HK-2 (cell line): ENCODE data around the gene ACD.

Experiments
- DNase-seq: peaks from one replicate; pipeline ENCODE4 v3.0.0-alpha.2; 2018; ENCODE audit not compliant: unreplicated experiment

Gene ACD

DNA sequence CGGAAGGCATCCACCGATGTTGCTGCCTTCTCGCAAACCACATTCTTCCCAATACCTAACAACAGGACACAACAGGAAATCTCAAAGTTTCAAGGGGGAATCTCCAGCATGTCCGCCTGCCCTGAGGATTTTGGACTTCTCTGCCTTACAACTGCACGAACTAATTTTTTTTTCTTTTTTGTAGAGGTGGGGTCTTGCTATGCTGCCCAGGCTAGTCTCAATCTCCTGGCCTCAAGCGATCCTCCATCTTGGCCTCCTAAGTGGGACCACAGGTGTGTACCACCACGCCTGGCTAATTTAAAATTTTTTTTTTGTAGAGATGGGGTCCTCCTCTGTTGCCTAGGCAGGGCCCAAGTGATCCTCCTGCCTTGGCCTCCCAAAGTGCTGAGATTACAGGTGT, 15.9 kb upstream of the ACD start:
- DNase-seq = no peak

DNA sequence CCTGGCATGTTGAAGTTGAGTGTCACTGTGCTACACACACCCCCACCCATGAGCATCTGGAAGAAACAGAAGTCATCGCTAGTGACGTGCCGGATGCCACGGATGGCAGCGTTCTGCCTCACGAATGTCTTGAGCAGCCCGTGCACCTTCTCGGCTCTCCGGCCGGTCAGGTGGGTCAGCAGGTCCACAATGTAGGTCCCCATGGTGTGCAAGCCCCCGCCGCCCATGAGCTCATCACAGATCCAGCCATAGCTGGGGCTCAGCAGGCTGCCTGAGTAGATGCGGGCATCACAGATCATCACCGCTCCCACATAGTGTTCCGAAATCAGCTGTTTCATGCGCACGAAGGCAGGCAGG, 15.5 kb upstream of the ACD start:
- DNase-seq = no peak

DNA sequence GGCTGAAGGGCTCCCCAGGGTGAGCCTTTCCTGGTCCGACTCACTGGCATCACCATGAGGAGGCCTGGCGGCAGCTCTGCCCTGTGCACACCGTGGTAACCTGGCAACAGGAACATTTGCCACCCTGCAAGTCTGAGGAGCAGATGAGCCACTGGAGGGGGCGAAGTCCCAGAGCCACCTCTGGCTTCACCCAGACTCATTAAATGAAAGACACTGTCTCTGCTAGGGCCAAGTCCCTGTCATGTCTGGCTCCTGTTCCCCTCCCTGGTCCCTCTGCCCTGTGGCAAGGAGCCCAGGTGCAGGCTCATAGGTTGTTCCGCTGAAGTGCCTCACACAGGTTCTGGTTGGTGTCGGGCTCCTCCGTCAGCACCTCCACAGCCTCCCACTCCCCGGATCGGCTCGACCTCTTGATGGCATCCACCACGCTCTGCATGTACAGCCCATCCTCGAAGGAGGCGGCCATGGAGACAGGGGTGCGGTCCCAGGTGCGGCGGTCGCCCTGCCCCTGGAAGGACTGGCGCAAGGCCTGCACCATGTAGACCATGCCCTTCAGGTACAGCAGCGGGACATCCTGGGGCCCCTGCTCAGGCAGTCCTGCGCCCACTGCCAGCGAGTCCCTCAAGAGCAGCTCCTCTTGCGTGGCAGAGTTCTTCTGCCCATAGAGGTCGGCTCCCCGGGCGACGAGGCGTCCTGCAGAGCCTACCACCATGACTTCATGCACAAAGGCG, 15.0 kb upstream of the ACD start:
- no peak for DNase-seq

DNA sequence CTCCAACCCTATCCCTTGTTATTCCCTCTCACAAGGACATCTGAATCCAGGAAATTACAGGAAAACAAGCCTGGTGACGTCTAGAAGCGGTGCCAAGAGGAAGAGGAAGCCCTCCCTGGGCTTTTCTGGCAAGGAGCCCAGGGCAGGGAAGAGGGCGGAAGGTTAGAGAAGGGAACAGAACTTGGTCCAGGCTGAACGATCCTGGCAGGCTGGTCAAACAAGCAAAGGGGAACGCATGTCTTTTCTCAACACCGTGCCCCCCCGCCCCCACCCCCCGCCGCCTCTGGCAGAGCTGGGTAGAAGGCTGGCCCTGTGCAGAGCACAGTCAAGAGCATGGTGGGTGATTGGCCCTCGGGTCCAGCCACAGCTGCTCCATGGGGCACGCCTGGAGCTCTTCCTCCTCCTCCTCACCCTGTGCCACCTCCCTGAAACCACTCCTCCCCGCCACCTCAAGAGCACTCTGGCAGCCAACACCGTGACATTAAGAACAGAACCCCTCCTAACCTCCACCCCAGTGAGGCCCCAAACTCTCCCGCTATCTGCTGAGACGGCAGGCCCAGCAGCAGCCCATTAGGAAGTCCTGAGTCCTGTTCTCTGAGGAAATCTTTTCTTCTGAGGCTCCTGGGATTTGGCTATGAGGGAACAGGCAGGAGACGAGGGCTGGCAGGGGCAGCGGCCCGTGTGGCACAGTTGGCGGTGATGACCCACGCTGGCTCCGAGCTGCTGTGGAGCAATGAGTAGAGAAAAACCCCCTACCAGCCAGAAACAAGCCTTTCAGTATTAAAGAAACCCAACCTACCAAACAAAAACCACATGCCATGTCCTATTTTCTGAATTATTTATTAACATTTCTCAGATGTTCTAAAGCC, 13.9 kb upstream of the ACD start:
- DNase-seq = no peak

DNA sequence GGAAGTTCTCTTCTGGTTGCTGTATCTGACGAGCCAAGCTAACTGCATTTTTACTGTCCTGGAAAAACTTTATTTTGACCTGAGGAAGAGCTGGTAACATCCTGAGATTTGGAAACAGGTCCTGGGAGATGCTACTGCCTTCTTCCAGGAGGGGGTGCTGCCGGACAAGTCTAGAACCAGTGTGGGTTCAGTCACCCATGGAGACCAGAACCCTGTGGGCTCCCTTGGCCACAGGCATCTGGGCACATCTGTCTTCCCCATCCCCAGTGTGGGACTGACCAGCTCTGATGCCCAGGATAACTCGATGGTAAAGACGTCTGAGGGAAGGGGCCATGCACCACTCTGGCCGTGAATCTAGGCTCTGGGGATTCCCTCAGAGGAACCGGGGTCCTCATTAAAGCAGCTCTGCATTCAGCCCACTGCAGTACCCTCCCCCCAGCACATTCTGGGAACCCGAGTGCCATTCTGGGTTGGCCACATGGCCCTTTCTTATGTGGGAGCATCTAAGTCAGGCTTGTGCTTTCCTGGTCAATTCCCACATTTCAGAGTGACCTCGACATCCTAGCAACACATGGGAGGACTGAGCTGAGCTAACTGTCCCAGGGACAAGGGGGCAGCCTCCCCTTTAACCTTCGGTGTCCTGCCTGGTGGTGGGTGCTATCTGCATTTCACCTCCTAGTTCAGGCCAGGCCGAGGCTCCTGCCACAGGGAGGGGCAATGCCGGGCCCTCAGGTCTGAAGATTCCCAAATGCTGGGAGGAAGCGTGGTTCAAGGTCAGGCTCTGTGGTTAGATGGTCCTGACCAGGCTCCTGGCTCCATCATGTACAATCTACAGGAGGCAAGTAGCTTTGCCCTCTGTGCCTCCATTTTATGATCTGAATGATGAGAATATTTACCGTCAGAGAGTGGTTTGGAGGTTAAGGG, 12.9 kb upstream of the ACD start:
- peak; percentile 57 for DNase-seq

DNA sequence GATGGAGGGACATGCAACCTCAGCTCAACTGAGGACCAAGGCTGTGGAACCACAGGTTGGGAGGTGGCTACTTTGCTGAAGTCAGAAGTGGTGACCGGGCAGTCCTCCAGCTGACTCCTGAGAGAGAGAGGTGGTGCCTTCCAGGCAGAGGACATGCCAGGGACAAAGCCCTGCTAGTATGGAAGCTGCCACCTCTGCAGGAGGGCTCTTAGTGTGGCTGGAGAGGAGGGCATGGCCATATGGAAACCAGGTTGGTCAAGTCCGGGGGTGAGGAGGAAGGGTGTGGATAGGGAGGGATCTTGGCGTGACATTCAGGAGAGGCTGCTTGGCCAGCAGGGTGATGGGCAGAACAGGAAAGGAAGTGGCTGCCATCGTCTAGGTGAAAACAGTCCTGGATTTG, 12.2 kb upstream of the ACD start:
- no peak for DNase-seq

DNA sequence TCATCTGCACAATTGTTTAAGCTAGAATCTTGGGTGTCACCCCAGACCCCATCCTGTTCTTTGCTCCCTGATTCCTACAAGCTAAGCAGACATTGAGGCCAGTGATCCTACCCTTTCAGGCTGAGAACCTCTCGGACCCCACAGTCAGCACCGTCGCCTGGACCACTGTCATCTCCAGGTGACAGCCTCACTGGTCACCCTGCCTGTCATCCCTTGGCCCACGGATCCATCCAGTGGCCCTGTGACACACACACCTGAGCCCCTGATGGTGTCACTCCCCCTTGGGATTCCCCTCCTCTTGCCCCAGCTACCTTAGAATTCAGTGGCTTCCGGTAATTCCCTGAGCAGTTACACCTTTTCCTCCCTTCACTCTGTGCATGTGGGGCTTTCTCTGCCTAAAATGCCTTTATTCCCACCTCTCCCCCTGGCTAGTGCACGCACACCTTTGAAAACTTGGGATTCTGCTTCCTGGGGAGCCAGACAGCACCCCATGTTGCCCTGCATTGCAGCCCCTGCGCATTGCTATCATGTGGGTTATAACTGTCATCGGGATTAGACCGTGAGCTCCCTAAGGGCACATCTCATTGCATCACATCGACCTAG, 9.5 kb upstream of the ACD start:
- DNase-seq = no peak

DNA sequence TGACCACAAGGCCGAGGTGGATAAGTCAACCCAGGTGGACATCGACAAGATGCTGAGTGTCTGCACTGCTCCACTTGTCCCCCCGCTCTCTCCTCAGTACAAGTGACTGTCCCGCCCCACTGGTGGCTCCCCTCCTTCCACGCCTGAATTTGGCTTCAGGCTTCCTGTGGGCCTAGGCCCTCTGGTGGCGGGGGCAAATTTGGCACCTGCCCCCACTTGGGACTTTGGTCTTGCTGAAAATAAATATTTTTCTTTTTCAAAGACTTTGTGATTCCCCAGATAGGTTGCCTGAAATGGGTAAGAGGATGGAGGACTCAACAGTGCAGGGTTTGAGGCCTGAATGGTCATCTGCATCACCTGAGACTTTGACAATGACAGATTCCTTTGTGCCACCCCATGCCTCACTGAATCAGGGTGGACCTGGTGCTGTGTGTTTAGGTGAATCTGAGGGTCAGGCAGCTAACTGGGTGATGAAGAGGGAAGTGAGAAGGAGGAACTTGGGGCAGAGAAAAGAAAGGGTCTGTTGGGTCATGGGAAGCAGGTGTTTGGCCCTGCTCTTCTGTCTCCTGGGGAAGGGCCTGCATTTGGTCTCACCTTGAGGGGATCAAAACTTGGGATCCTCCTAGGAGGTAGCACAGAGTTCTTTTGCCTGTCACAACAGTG, 8.6 kb upstream of the ACD start:
- DNase-seq = no peak

DNA sequence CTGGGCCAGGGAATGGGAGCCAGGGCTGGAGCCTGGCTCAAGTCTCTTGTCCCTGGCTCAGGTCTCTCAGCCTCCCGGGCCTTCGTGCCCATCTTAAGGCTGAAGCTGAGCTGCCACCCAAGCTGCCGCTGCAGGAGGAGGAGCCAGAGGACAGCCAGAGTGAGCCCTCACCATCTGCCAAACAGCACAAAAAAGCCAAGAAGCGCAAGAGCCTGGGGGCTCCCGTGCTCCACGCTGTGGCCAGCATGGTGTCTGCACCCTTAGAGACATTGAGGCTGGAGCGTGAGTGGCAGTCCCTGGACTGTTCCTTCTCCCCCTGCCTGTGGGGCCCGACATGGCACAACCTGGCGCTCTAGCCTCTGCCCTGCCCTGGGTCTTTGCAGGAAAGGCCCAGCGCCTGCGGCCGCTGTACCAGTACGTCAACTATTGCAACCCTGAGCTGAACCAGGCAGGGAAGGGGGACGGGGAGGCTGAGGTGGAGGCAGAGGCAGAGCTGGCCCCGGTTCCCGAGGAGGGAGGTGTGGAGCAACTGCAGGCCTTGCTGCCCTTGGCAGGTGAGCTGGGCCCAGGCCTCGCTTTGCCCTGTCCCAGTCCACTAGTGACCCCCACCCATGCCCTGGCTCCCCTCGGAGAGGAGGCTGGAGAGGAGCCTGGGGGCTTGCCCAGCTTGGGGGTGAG, 7.9 kb upstream of the ACD start:
- DNase-seq = peak; percentile 89

DNA sequence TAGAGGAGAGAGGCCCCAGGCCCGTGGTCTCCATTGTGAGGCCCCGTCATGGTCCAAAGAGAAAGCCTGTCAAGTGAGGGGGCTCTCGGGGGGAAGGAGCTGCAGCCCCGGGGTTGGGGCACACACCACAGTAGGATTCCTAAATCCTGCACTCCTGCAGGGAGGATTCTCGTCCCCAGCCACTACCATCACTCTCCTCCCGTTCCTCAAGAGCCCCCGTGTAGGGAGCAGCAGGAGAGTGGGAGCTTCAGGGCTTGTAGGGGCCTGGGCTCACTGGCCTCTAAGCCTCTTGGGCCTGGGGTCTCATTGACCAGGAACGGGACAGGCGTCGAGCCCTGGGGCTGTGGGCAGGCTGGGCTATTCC, 7.4 kb upstream of the ACD start:
- peak; percentile 22 for DNase-seq

DNA sequence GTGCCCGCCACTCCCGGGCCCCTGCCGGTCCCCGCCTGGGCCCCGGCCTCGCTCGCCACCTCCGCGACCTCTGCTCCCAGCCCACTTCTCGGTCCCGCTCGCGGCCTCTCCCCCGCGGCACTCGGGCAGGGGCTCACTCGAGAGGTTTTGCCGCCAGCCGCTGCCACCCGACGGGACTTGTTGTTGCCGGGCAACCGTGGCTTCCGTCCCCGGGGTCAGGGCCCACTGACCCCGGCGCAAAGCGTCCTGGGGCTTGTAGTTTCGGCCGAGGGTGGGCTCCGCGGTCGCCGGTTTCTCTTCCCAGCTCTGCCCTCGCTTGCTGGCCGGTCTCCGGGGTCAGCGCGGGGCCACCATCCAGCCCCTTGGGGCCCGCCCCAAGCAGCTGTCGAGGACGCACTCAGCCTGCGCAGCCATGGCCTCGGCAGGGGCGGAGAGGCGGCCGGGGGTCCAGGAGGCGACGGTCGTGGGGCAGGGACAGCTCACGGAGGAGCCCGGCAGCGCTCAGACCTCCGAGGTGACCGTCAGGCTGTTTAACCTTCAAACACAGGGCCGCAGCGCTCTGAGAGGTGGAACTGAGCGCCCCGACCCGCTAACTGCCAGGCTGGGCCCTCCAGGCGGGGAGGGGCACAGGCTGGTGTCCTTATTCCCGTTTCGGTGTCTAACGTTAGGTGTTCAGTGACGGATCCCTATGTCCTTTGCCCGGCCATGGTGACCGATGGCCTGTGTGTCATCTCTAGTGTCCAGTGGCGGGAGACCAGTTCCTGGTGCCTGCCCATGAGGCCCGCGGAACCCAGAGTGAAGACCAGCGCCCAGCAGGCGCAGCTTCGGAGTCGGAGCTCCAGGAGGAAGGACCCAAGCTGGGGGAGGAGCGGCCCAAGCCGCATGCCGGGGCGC, 6.7 kb upstream of the ACD start, which contains the start of the genes C16orf86 and ENKD1:
Gene C16orf86 (plus strand): TSS at position 256 of the 894 bp plus-strand sequence. CDS start 157 bp downstream, at position 413.
Gene ENKD1 (minus strand): TSS at position 192 of the 894 bp plus-strand sequence. CDS start 308 bp downstream, outside the sequence.
- peak; percentile 73 for DNase-seq

DNA sequence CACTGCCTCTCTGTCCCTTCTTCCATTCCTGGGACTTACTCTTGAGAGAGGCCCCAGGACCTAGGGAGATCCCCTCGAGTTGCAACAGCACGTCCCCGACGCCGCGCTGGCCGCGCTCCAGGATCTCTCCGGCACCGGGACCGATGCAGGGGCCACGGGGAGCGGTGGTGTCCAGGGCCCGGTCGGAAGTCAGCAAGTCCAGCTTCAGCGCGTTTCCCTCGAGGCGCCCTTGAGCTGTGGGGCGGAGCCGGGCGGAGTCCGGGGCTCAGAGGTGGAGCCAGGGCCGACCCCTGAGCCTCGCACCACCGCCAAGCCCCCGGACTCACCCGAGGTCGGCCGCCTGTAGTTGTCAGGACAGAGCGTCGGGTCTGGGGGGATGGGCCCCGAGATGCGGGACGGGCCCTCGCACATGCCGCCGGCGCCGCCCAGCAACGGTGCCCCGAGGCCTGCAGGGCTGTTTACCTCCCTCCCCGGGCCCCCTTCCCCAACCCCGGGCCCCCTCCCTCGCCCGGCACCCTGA, 6.0 kb upstream of the ACD start:
- DNase-seq = peak; percentile 50

DNA sequence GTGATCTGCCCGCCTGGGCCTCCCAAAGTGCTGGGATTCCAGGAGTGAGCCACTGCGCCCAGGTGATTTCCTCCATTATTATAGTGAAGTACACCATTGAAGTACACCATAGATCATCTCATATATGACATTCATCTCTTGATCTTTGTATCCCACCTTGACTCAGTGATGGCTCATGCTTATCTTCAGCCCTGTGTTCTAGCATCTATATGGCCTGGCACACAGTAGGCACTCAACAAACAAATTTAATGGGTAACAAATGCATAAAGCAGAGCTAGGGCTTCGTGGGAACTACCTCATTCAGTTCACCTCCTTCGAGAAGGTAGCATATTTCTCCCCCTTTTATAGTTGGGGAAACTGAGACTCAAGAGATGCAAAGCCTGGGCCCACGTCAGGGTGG, 5.5 kb upstream of the ACD start:
- no peak for DNase-seq

DNA sequence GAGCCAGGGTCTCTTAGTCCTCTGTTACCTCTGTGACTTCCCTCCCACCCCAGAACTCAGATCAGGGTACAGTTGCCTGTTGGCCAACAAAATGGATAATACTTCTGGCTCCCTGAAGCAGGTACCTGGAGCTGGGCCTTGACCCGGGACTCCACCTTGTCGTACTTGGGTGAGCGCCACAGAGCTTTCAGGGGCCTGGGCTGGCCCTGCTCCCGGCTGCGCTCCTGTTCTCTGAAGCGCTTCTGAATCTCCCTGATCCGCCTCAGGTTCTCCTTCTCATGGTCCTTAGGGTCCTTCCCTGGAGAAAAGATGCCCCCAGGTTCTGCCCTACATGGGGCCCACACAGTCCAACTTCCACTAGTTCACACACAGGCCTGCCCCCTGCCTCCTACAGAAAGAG, 4.8 kb upstream of the ACD start:
- no peak for DNase-seq

DNA sequence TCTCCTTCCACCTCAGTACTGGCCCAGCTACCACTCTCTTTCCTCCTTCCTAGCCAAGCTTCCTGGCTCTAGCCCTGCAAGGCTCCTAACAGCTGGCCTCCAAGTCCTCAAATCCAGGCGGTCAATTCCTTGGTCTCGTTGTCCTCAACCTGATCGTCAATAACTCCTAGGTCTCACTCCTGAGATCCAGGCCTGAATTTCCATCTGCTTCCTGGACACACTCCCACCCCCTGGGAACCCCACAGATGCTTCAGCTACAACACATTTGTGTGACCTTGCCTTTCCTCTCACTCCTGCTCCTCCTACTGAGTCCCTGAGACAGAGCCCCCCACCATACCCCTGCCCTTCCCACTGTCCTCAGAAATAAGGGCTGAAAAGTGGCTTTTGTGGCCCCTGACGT, 4.2 kb upstream of the ACD start:
- no peak for DNase-seq

DNA sequence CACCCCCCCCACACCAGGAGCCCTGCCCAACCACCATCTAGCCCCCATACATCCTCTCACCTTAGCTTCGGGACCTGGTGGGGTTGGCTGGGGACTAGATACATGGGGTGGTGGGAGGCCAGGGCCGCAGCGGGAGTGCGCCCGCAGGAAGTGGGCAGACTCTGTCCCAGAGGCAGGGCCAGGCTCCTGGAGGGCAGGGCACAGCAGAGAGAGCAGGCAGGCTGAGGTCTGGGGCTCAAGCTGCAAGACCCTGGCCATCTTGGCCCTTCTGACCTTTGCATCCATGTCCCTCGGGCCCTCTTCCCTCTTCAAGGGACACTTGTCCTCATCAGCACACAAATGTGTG, 3.8 kb upstream of the ACD start:
- DNase-seq = no peak

DNA sequence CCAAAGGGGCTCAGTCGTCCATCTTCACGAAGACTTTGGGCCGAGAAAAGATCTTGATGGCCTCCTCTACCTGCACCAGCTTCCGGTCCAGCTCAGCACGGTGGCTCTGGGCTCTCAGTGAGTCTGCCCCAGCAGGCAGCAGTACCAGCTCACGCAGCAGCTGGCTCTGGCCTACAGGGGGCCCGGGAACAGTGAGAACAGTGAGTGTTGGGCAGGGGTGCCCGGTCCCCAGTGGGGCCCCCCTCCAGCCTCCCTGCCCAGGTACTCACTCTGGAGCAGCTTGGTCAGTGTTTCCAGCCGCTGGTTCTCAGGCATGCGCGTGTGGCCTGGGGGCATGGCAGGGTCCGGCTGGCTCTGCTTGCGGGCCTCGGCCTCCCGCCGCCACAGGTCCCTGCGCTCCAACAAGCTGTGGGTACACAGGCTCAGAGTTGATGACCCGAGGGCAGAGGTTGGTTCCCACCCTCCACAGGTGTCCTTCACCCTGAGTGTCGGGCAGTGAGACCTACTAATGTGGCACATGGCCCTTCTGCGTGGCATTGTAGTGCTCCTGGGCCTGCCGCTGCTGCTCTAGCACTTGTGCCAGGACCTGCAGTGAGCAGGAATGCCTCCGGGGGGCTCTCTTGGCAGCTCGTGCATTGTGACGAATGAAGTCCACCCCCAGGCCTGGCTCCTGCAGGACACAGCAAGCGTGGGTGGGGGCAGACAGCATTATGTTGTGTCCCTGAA, 3.3 kb upstream of the ACD start:
- DNase-seq = no peak

DNA sequence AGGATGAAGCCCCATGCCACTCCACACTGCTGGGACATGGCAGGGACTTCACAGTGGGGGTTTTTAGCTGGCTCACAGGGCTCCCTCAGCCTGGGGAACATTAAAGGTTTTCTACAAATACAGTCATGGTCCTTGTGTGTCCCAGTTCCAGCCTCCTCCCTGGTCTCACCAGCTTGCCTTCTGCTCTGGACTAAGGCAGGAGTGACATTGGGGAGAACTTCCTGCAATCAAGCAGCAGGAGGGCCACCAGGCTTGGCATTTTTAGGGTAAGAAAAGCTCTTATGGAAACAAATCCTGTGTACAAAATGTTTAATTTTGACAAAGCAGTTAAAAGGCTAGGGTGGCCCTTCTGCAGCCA, 2.6 kb upstream of the ACD start:
- DNase-seq = no peak
